GM19099 (cell line): ENCODE measurements around the gene APOL4.

Source experiments
- POLR2A ChIP-seq: IDR thresholded peaks from 3 replicates; pipeline ENCODE4 v1.6.1; 2011; ENCODE audit warnings: low read depth; ENCODE audit not compliant: insufficient read length; ENCODE audit errors: extremely low read depth

Gene APOL4

GRCh38 chr22:36196254-36197064 is 5.2 kb downstream of the APOL4 start:
- TF ChIP-seq POLR2A, result no peak

DNA sequence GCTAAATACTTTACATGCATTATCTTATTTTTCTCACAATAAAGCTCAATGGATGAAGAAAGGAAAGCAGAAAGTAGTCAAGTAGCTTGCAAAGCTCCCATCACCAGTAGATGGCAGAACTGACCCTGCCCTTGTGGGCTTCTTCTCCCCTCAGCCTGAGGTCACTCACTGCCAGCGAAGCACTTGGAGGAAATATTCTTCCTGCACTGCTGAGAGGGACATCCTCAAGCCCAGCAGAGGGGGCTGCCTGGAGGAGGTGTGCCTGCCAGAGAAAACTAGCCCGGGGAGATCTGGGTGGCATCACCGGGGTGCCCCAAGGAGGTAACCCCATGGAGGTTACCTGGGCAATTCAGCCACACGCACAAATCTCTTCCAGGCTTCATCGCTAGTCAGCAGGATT is 6.6 kb downstream of the APOL4 start:
- no peak for TF ChIP-seq POLR2A

DNA sequence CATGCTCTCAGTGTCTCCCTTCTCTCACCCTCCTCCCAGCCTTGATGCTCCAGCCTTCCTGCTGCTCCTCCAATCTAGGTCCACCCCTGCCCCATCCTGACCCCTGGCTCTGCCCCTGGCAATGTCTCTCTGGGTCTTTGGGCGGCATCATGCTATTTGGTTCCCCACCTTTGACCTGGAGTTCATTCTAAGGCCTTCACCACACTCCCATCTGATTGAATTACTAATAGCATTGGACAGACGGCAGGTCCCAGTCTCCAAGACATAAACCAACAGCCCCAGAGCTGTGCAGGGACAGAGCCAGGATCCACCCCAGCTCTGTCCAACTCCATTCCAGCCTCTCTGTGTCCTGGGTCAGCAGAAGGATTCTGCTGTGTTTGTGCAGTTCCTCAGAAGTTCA is 7.2 kb downstream of the APOL4 start:
- no peak for TF ChIP-seq POLR2A

- no peak for TF ChIP-seq POLR2A
These were observed 8.0 kb downstream of the APOL4 start for GRCh38 chr22:36193577-36193976.

DNA sequence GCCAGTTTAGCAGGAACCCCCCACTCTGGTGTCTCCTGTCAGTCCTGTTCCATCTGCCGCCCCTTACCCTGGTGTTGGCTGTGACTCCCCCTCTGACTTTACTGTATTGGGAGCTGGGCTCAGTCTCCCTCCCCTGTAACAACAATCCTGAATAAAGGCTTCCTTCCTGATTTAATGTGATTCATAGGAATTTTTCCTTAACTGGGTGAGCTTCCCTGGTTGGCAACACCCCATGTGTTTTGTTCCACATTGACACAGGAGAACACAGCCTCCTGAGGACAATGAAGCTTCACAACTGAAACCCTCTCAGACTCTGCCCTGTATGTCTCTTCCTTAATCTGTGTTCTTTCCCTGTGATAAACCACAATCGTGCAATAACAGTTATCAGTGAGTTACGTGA is 8.4 kb downstream of the APOL4 start:
- no peak for TF ChIP-seq POLR2A

DNA sequence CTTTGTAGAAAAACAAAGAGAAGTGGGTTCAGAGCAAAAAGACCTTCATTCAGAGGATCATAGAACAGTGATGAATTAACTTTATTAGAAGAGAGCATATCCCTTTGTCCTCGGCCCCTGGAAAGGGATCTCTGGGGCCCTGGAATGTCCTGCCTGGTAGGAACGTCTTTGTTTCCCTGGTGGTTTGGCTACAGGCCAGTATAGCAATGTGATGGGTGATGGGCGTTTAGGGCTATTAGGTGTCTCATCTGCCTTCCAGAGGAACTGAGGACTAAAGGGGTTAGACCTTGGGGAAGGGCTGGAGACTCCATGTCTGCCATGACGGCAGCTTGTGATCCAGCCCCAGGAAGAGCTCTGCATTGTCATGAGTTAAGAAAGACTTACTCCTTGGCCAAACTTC is 9.1 kb downstream of the APOL4 start:
- TF ChIP-seq POLR2A, result no peak

DNA sequence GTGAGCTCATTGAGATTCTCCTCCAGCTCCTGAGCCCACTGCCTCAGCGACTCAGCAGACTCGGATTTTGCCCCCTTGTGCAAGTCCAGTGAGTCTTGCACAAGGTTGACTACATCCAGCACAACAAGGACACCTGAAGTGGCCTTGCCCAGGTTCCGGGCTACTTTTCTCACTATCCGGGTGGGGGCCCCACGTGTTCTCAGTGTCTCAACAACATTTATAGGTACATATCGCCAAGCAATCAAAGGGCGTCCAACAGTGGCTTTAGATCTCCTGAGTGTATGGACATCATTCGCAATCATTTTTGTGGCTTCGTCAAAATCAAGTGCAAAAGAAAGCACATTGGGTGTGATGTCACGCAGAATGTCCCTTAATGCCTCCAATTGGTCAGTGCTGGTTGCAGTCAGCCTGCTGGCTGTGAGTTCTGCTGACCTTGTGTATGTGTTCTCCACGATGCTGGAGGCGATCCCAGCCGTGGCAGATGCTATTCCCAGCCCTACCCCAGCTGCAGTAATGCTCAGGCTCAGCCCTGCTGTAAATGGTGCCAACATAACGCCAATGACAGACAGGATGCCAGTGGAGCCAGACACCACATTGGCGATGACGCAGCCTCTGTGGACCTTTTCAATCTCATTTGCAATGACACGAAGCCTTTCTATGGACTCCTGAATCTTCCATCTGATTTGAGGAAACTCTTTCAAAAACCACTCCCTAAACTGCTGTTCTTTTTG is 10.3 kb downstream of the APOL4 start:
- no peak for TF ChIP-seq POLR2A

DNA sequence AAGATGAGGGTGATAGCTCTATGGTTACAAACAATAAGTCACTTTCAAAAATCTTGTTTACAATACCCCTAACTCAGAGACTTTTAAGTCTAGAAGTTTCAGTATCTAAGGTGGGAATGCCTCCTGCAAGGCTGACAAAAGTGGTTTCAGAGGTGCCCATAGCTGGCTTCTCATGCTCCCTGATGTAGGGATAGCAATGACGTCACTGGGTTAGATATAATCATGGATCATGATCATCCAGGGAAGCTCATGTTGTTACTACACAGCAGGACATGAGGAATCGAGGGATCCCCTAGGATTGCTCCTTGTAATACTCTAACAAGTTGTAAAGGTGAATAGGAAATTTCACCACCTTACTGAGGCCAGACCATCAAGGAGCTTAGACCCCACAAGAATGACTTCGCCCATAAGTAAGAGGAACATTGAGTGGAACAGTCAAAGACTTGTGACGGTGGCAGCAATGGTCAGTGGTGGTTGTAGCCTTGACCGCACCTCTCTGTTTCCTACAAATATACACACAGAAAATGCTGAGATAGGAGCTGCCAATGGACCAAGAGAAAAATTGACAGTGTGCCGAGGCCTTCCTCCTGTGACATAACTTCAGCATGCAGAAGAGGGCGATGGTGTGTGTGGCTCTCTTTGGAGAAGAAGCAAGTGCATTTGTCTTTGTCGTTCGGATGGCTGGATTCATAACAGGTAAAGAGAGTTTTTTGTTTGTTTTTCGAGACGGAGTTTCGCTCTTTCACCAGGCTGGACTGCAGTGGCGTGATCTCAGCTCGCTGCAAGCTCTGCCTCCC is 15.6 kb downstream of the APOL4 start:
- no peak for TF ChIP-seq POLR2A

DNA sequence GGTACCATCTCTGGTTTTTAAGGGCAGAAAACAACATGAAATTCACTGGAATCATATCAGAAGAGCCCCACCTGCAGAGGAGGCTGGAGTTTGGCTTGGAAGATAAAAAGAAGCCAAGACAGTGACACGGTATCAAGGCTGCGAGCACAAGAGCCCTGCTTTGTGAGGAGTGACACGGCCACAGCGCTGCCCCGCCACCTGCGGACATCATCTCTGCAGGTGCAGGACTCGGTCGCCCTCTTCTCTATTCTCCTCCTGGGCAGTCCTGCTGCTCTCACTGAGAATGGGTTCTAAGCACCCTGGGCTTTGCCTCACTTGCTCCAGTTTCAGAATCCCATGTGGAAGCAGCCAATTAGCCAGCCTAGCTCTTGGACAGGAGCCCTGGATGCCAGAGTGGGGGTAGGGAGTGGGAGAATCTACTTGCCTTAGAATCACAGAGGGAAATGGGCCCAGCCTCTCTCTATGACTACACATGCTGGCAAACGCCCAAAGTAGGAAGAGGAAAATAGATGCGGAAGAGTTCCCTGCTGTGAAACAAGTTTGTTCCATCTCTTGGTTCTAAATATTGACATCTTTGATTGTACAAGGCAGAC is 17.1 kb downstream of the APOL4 start:
- TF ChIP-seq POLR2A, result no peak

GRCh38 chr22:36183446-36183845 is 18.2 kb downstream of the APOL4 start:
- TF ChIP-seq POLR2A, result no peak

- no peak for TF ChIP-seq POLR2A
These were observed 18.8 kb downstream of the APOL4 start for GRCh38 chr22:36182857-36183256.

DNA sequence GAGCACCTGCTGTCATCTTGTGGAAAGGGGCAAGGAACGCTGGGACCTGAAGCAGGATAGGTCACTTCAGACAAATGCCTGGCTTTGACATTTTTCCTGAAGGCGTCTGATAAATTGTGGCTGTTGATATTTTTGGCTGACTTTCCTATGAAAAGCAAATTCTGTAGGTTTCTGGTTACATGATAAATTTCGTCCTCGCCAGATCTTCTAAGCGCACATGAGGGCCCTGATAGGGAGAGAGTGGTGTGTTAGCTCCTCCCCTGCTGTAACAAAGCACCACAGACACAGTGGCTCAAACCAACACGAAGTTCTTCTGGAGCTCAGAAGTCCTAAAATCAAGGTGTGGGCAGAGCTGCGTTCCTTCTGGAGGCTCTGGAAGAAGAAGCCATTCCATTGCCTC is 19.6 kb downstream of the APOL4 start:
- no peak for TF ChIP-seq POLR2A

DNA sequence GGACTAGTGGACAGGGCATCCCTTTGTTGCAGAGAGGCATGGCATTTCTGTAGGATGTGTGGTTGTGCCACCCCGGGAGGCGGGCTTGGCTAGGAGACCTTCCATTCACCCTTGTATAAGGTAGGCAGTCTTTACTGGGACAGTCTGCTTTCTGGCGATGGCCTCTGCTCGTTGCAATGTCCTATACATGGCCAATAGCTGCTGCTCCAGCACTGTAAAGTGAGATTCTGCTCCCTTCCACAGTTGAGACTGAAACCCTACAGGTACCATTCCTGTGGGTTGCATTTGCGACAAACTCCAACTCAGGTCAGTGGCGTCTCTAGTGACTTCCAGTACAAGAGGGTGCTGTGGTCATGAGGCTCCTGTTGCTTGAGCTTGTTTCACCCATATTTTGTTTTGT is 20.7 kb downstream of the APOL4 start:
- no peak for TF ChIP-seq POLR2A

DNA sequence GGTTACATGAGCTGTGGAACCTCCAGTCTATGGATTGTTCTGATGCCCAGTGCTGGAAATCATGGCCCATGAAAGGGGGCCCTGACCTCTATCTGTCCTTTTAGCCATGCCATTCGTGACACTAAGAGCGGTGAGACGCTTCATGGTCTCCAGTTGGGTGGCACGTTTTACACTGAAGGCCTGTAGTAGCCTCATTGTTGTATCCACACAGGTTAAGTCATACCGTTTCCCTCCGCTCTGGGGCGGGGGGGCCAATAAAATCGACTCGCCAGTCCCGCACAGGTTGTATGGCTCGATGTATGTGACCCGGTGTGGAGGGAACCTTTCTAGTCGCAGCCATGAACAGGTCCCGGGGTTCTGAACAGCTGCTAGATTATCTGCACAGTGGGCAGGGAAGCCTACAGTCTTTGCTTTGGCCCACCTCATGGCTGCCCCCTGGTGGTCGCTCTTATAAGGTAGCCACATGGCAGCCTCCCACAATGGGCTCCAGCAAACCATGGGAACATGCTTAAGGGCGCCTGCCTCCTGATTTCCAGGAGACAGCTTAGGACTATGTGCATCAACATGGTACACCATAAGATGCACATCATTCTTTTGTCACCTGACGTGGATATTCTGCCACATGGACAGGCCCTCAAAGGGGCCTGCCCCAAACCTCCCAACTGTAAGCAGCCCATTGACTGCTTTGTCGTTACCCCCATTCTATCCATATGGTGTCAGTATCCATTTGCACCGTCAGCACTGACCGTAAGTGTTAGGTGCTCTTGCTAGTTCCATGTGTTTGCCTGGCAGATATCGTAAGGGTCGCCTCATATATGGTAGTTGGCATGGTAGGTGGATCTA is 21.4 kb downstream of the APOL4 start:
- TF ChIP-seq POLR2A, result no peak
